Fibroblast of lung (primary cell): ENCODE data around the gene TARS1. TPM values are rescaled to one million over a fixed set of nuclear protein-coding genes. Genes with fewer than 3 reads are reported as not detected.

Source experiments
- DNase-seq, 2 donors: peaks; one replicate each; pipeline versions ENCODE4 v3.0.0 to v3.0.0-alpha.2; 2010; ENCODE audit warnings: low read depth in 2 of 2
- H2AFZ ChIP-seq: 2 replicates; pipeline ENCODE4 v1.5.1; 2012; ENCODE audit warnings: low read length, control low read depth, inconsistent platforms
- H3K27ac ChIP-seq: 2 replicates; pipeline ENCODE4 v1.5.1; 2011; ENCODE audit warnings: low read length, control low read depth; ENCODE audit not compliant: insufficient read depth
- H3K27me3 ChIP-seq: 2 replicates; pipeline ENCODE4 v1.5.1; 2011; ENCODE audit warnings: mild to moderate bottlenecking, low read length; ENCODE audit not compliant: control insufficient read depth, insufficient read depth
- H3K36me3 ChIP-seq: 2 replicates; pipeline ENCODE4 v1.5.1; 2011; ENCODE audit warnings: low read length; ENCODE audit not compliant: control insufficient read depth, insufficient read depth
- H3K4me1 ChIP-seq: 2 replicates; pipeline ENCODE4 v1.5.1; 2011; ENCODE audit warnings: low read length; ENCODE audit not compliant: control insufficient read depth, insufficient read depth; ENCODE audit errors: extremely low read depth
- H3K4me2 ChIP-seq: 2 replicates; pipeline ENCODE4 v1.5.1; 2011; ENCODE audit warnings: low read length, control low read depth; ENCODE audit not compliant: insufficient read depth; ENCODE audit errors: extremely low read depth
- H3K4me3 ChIP-seq, 4 experiments: fragments of 200-600 bp in 1 of 4; sonication (generic) in 1 of 4; replicated peaks in 1 of 4; 2 replicates each; pipeline ENCODE4 v1.5.1; 2011 to 2016; ENCODE audit warnings: low read length in 4 of 4, low read depth in 3 of 4, mild to moderate bottlenecking in 3 of 4, control low read depth in 2 of 4, inconsistent platforms in 1 of 4, mixed read lengths in 1 of 4; ENCODE audit not compliant: insufficient read depth in 1 of 4; ENCODE audit errors: control extremely low read depth in 1 of 4
- H3K79me2 ChIP-seq: 2 replicates; pipeline ENCODE4 v1.5.1; 2012; ENCODE audit warnings: mild to moderate bottlenecking, low read length, inconsistent platforms; ENCODE audit not compliant: control insufficient read depth, insufficient read depth
- H3K9ac ChIP-seq: 2 replicates; pipeline ENCODE4 v1.5.1; 2011; ENCODE audit warnings: mild to moderate bottlenecking, low read length, control low read depth; ENCODE audit not compliant: insufficient read depth
- H3K9me3 ChIP-seq: 2 replicates; pipeline ENCODE4 v1.5.1; 2012; ENCODE audit warnings: low read depth, low read length; ENCODE audit not compliant: control insufficient read depth, insufficient read depth
- H4K20me1 ChIP-seq: 2 replicates; pipeline ENCODE4 v1.5.1; 2011; ENCODE audit warnings: low read length; ENCODE audit not compliant: control insufficient read depth, insufficient read depth; ENCODE audit errors: extremely low read depth
- CTCF ChIP-seq, 2 donors: IDR thresholded peaks in 1 of 2; conservative IDR thresholded peaks in 1 of 2; 1 replicate in 1 of 2; 2 replicates in 1 of 2; pipeline ENCODE4 v1.5.1; 2011 to 2012; ENCODE audit warnings: low read length in 2 of 2, control low read depth in 1 of 2, inconsistent platforms in 1 of 2, low read depth in 1 of 2, mild to moderate bottlenecking in 1 of 2
- EZH2 ChIP-seq: IDR thresholded peaks from 2 replicates; pipeline ENCODE4 v1.5.1; 2012; ENCODE audit warnings: low read length, control low read depth, mild to moderate bottlenecking; ENCODE audit errors: missing control alignments
- polyA plus RNA-seq, 2 donors: library from polyadenylated mRNA; depleted of rRNA in 1 of 2; stranded (reverse) in 1 of 2; unstranded in 1 of 2; fragments of >200 nt; gene quantifications; 2 replicates each; pipeline ENCODE4 v1.2.1, GENCODE V29; 2011 to 2012; ENCODE audit warnings: missing spikeins in 1 of 2
- total RNA-seq: library from RNA; depleted of rRNA; stranded (reverse); fragments of >200 nt; gene quantifications from 2 replicates; pipeline ENCODE4 v1.2.1, GENCODE V29; 2014

The TARS1 gene
- total and polyA plus RNA-seq, 2 donors (not counting 1 experiment from before 2014, with no cell fraction given), result 130 to 368 TPM

DNA sequence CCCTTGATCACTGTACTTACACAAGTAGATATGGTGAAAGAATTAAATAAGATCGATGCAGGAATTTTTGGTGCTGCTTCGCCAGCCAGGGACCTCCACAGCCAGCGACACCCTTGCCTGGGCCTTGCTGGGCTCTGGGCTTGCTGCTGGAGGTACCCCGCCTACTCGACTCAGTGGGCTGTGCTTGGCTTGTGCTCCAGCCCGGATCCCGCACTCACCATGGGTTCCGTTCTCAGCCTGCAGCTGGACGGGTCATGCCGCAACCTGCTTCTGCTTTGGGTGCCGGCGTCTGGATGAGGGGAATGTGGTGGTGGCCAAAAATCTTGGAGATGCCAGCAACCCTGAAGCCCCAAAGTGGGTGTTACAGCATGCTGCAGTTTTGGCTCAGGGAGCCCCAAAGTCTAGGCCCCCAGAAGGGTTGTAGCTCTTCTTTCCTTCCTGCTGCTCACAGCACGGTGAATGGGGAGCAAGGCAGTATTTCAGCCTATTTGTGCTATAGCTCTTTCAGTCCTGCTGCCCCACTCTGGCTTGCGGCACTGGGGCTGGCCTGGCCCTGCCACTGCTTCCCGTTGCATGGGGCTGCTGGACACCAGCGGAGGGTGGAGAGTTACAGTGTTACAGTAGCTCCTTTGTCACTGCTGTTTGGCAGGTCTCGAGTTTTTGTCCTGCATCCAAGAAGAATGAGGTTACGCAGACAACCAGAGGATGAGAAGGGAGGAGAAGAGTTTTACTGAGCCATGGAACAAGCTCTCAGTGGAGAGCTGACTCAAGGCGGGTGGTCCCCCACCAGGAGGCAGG, 48.0 kb downstream of the TARS1 start:
- Histone ChIP-seq H3K79me2 (no peaks in the 10 kb centered on the region), H3K27ac (no peak overlapping the region), H4K20me1 (no peaks in the 10 kb centered on the region), H3K27me3 (no peaks in the 10 kb centered on the region), H3K4me2 (no peak overlapping the region), H3K36me3 (no peaks in the 10 kb centered on the region), H3K4me1 (no peaks in the 10 kb centered on the region), H3K4me3 (no peak overlapping the region), H3K9me3 (no peaks in the 10 kb centered on the region), H3K9ac (no peak overlapping the region), H2AFZ (no peak overlapping the region)
- TF ChIP-seq EZH2 (no peak), CTCF (conservative IDR thresholded peaks at IDR 0.05 in 1 of 2, IDR thresholded peaks at IDR 0.05 in 1 of 2; ENCODE audit: low read depth in 1 of 2, low read length in 2 of 2) (no peak)
- DNase-seq, result no peak

GRCh38 chr5:33489481-33490067, 48.8 kb downstream of the TARS1 start:
- H3K36me3 ChIP-seq, result no peaks in the 10 kb centered on the region
- no peak overlapping the region for H3K27ac ChIP-seq
- DNase-seq, result no peak
- TF ChIP-seq CTCF (conservative IDR thresholded peaks at IDR 0.05 in 1 of 2, IDR thresholded peaks at IDR 0.05 in 1 of 2; ENCODE audit: low read depth in 1 of 2, low read length in 2 of 2) (no peak), EZH2 (no peak)
- no peaks in the 10 kb centered on the region for H3K27me3 ChIP-seq
- no peak overlapping the region for H2AFZ ChIP-seq
- H4K20me1 ChIP-seq, result no peaks in the 10 kb centered on the region
- no peak overlapping the region for H3K4me3 ChIP-seq
- H3K4me1 ChIP-seq, result no peaks in the 10 kb centered on the region
- H3K4me2 ChIP-seq, result no peak overlapping the region
- H3K79me2 ChIP-seq, result no peaks in the 10 kb centered on the region
- no peak overlapping the region for H3K9ac ChIP-seq
- no peaks in the 10 kb centered on the region for H3K9me3 ChIP-seq

DNA sequence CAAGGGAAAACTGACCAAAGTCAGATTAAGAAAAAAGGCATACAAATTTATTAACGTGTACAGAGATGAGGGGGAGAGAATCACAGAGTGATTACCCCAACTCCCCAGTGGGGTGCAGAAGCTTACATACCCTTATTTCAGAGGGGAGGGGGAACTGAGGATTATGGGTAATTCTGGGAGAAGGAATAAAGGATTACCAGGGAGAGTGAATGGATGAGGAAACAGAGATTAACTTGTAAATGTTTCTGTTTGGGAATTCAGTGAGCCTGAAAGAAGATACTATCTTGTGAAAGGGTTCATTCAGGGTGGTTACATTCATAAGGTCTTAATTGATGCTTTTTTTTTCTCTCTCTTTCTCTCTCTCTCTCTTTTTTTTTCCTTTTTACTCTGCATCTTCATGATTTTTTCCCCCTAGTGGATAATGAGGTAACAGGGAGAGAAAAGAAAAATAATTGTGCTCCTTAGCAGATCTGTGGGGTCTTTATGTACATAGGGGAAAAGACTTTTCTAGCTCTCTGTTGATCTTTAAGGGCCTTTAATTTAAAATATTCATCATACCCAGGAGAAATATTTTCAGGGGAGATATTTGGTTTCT, 49.4 kb downstream of the TARS1 start:
- TF ChIP-seq EZH2, result no peak
- TF ChIP-seq CTCF (conservative IDR thresholded peaks at IDR 0.05 in 1 of 2, IDR thresholded peaks at IDR 0.05 in 1 of 2; ENCODE audit: low read depth in 1 of 2, low read length in 2 of 2), result no peak
- Histone ChIP-seq H3K9ac (no peak overlapping the region), H3K27ac (no peak overlapping the region), H3K4me2 (no peak overlapping the region), H3K9me3 (no peaks in the 10 kb centered on the region), H3K36me3 (no peaks in the 10 kb centered on the region), H2AFZ (no peak overlapping the region), H3K4me3 (no peak overlapping the region), H3K79me2 (no peaks in the 10 kb centered on the region), H4K20me1 (no peaks in the 10 kb centered on the region), H3K4me1 (no peaks in the 10 kb centered on the region), H3K27me3 (no peaks in the 10 kb centered on the region)
- DNase-seq, result no peak
